Caco-2 (cell line): ENCODE results near the gene ITPR1. TPM values are rescaled to one million over a fixed set of nuclear protein-coding genes. Genes with fewer than 3 reads are reported as not detected.

Experiments
- BruUV-seq: library from RNA; stranded (reverse); fragments of 400-500 nt; replicated peaks from 2 replicates; lab custom pipeline; 2021; lab: Mats Ljungman, UMichigan
- CTCF ChIA-PET: fragments of 300-600 bp; sonication (Branson Sonifier 250); formaldehyde crosslinking; loops from one replicate; lab custom pipeline; 2022; ENCODE audit warnings: antibody characterized with exemption; lab: Charles Lee
- POLR2A ChIA-PET: fragments of 300-600 bp; sonication (Branson Sonifier 250); formaldehyde crosslinking; loops from one replicate; lab custom pipeline; 2022; ENCODE audit warnings: antibody characterized with exemption; lab: Charles Lee
- DNase-seq, 2 experiments: peaks; one replicate each; pipeline versions ENCODE4 v3.0.0 to v3.0.0-alpha.2; 2020 to 2022
- H3K27me3 ChIP-seq: replicated peaks from 2 replicates; pipeline ENCODE4 v1.6.0; 2011; ENCODE audit warnings: low read length; ENCODE audit not compliant: control insufficient read depth, insufficient read depth
- H3K36me3 ChIP-seq: 2 replicates; pipeline ENCODE4 v1.5.1; 2011; ENCODE audit warnings: low read length; ENCODE audit not compliant: control insufficient read depth, insufficient read depth
- H3K4me1 ChIP-seq: fragments of 250-450 bp; sonication (Bioruptor Pico); 2 replicates; pipeline ENCODE4 v1.5.1; 2020; ENCODE audit warnings: mild to moderate bottlenecking
- H3K4me3 ChIP-seq: 2 replicates; pipeline ENCODE4 v1.5.1; 2011; ENCODE audit warnings: low read depth, mild to moderate bottlenecking, control low read depth, low read length
- H3K9me3 ChIP-seq: fragments of 250-450 bp; sonication (Bioruptor Pico); 2 replicates; pipeline ENCODE4 v1.5.1; 2020; ENCODE audit warnings: mild to moderate bottlenecking, moderate library complexity
- H3K27ac Mint-ChIP-seq: one replicate; pipeline ENCODE4 v1.8.0; 2022; ENCODE audit warnings: mixed read lengths; ENCODE audit not compliant: unreplicated experiment
- H3K27me3 Mint-ChIP-seq: one replicate; pipeline ENCODE4 v1.8.0; 2022; ENCODE audit warnings: mixed read lengths; ENCODE audit not compliant: insufficient read depth, unreplicated experiment
- H3K36me3 Mint-ChIP-seq: one replicate; pipeline ENCODE4 v1.8.0; 2022; ENCODE audit warnings: mild to moderate bottlenecking, mixed read lengths; ENCODE audit not compliant: insufficient read depth, unreplicated experiment
- H3K4me1 Mint-ChIP-seq: one replicate; pipeline ENCODE4 v1.8.0; 2022; ENCODE audit warnings: low read depth, mixed read lengths; ENCODE audit not compliant: unreplicated experiment
- H3K4me3 Mint-ChIP-seq: one replicate; pipeline ENCODE4 v1.8.0; 2022; ENCODE audit warnings: mild to moderate bottlenecking, moderate library complexity, mixed read lengths; ENCODE audit not compliant: unreplicated experiment
- H3K9me3 Mint-ChIP-seq: one replicate; pipeline ENCODE4 v1.8.0; 2022; ENCODE audit warnings: mixed read lengths; ENCODE audit not compliant: unreplicated experiment
- CTCF ChIP-seq, 2 experiments: fragments of 200-600 bp in 1 of 2; IDR thresholded peaks; 1 replicate in 1 of 2; 2 replicates in 1 of 2; pipeline versions ENCODE4 v1.5.1 to v1.8.0; 2011 to 2022; ENCODE audit warnings: antibody characterized with exemption in 1 of 2, control low read depth in 1 of 2, inconsistent platforms in 1 of 2, low read depth in 1 of 2, low read length in 1 of 2, mild to moderate bottlenecking in 1 of 2, moderate library complexity in 1 of 2; ENCODE audit not compliant: insufficient read depth in 1 of 2, severe bottlenecking in 1 of 2, unreplicated experiment in 1 of 2
- intact Hi-C: fragments of 100-400 bp; cut with micrococcal nuclease; formaldehyde crosslinking; loops from one replicate; pipeline ENCODE4 v1.10.0; 2022; ENCODE audit not compliant: unreplicated experiment
- total RNA-seq: library from RNA; stranded (reverse); gene quantifications from 2 replicates; pipeline ENCODE4 v1.2.3, GENCODE V29; 2022

The ITPR1 gene
- total RNA-seq, 1 experiment from 2014 or later = 10.4 TPM

DNA sequence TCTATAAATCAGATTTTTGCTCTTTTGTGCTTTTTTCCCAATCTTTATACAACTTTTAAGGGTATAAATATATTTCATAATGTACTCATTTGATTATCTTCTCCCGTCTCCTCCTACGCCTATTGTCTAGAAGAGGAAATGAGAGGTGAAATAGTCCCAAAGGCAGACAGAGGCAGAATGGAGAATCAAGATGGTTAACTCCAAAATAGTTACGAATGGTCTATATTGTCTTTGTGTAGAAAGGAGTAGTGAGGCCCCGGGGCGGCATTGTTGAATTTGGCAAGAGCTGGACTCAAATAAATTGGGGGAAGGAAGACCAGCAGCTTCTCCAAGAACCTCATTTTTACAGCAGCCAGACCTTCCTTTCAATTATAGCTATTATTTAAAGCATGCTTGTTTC is 23.9 kb downstream of the ITPR1 start:
- CTCF ChIA-PET = no interaction called here
- no peak overlapping the region for H3K27ac Mint-ChIP-seq
- BruUV-seq = no TSS peak
- Histone ChIP-seq H3K27me3 (no peaks in the 10 kb centered on the region), H3K9me3 (no peaks in the 10 kb centered on the region), H3K4me3 (no peak overlapping the region), H3K36me3 (no peaks in the 10 kb centered on the region), H3K4me1 (no peaks in the 10 kb centered on the region)
- H3K4me3 Mint-ChIP-seq = no peak overlapping the region
- intact Hi-C loops = no loop called here
- no peak for TF ChIP-seq CTCF (IDR thresholded peaks at IDR 0.05; ENCODE audit: insufficient read depth in 1 of 2, low read depth in 1 of 2, low read length in 1 of 2, severe bottlenecking in 1 of 2, unreplicated experiment in 1 of 2)
- H3K9me3 Mint-ChIP-seq = no peaks in the 10 kb centered on the region
- no peaks in the 10 kb centered on the region for H3K36me3 Mint-ChIP-seq
- DNase-seq = no peak
- POLR2A ChIA-PET = no interaction called here
- no peaks in the 10 kb centered on the region for H3K4me1 Mint-ChIP-seq
- H3K27me3 Mint-ChIP-seq = no peaks in the 10 kb centered on the region

- H3K9me3 Mint-ChIP-seq = no peaks in the 10 kb centered on the region
- H3K4me3 ChIP-seq = no peak overlapping the region
- CTCF ChIA-PET = no interaction called here
- DNase-seq = no peak
- BruUV-seq = no TSS peak
- POLR2A ChIA-PET = no interaction called here
- no peaks in the 10 kb centered on the region for H3K27me3 ChIP-seq
- intact Hi-C loops = no loop called here
- no peaks in the 10 kb centered on the region for H3K27me3 Mint-ChIP-seq
- H3K36me3 Mint-ChIP-seq = no peaks in the 10 kb centered on the region
- H3K27ac Mint-ChIP-seq = no peak overlapping the region
- no peak for TF ChIP-seq CTCF (IDR thresholded peaks at IDR 0.05; ENCODE audit: insufficient read depth in 1 of 2, low read depth in 1 of 2, low read length in 1 of 2, severe bottlenecking in 1 of 2, unreplicated experiment in 1 of 2)
- no peaks in the 10 kb centered on the region for H3K36me3 ChIP-seq
- no peaks in the 10 kb centered on the region for H3K4me1 Mint-ChIP-seq
- H3K4me3 Mint-ChIP-seq = no peak overlapping the region
- no peaks in the 10 kb centered on the region for H3K4me1 ChIP-seq
- H3K9me3 ChIP-seq = no peaks in the 10 kb centered on the region
Observed at GRCh38 chr3:4517643-4518311, 24.6 kb downstream of the ITPR1 start.

DNA sequence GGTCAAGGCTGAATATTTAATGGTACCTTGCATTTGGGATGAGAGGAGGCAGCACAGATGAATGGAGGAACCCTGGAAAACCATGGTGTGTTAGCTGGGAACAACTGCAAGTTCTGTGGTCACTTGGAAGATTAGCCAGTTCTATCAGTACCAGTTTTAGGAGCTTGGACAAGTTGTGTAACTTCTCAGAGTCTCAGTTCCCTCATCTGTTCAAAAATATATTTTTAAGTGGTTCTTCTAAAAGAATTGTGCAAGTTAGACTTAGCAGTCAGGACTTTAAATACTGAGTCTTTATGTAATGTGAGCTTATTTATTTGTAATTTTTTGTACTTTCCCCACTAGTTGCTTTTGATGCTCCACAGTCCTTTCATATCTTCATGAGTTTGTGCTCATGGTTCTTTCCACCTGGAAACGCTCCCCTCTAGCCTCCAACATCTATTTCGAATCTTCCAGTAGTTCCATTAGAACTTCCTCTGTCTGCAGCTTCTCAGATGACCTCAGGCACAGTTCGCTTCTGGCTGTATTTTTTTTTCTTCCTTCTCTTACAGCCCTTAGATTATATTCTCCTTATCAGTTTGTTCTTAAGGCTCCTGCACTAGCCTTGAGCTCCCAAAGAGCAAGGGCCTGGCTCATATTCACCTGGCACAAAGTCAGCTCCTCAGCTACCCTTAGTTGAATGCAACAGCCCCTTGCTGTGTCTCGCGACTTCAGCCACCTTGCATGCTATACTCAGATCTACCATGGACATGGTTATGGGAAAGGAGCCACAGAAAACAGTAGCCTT is 27.1 kb downstream of the ITPR1 start:
- H3K9me3 ChIP-seq = no peaks in the 10 kb centered on the region
- ChIA-PET POLR2A (no interaction called here), CTCF (no interaction called here)
- DNase-seq = no peak
- no peak overlapping the region for H3K4me3 Mint-ChIP-seq
- no peaks in the 10 kb centered on the region for H3K9me3 Mint-ChIP-seq
- no peak overlapping the region for H3K27ac Mint-ChIP-seq
- H3K27me3 Mint-ChIP-seq = no peaks in the 10 kb centered on the region
- no peak for TF ChIP-seq CTCF (IDR thresholded peaks at IDR 0.05; ENCODE audit: insufficient read depth in 1 of 2, low read depth in 1 of 2, low read length in 1 of 2, severe bottlenecking in 1 of 2, unreplicated experiment in 1 of 2)
- H3K4me1 Mint-ChIP-seq = no peaks in the 10 kb centered on the region
- no peaks in the 10 kb centered on the region for H3K36me3 Mint-ChIP-seq
- BruUV-seq = no TSS peak
- H3K4me3 ChIP-seq = no peak overlapping the region
- H3K27me3 ChIP-seq = no peaks in the 10 kb centered on the region
- no peaks in the 10 kb centered on the region for H3K36me3 ChIP-seq
- intact Hi-C loops = no loop called here
- no peaks in the 10 kb centered on the region for H3K4me1 ChIP-seq
